GM19043 (cell line): ENCODE results near the gene ERI3.

Source experiments
- ATAC-seq: cut with Tn5 transposase; IDR thresholded peaks from one replicate; pipeline ENCODE4 v1.9.1; 2021; ENCODE audit warnings: low read depth; ENCODE audit not compliant: unreplicated experiment

ERI3 gene

GRCh38 chr1:44239961-44240371 is 115.1 kb downstream of the ERI3 start:
- ATAC-seq: no peak

GRCh38 chr1:44239331-44239960 is 115.6 kb downstream of the ERI3 start:
- no peak for ATAC-seq

- ATAC-seq: no peak
These were observed 116.4 kb downstream of the ERI3 start for GRCh38 chr1:44238660-44239059.

GRCh38 chr1:44237721-44238457 is 117.2 kb downstream of the ERI3 start:
- no peak for ATAC-seq

GRCh38 chr1:44236490-44237272 is 118.4 kb downstream of the ERI3 start:
- ATAC-seq: no peak

- no peak for ATAC-seq
These were observed 119.2 kb downstream of the ERI3 start for GRCh38 chr1:44235808-44236207.

- ATAC-seq: no peak
These were observed 121.5 kb downstream of the ERI3 start for GRCh38 chr1:44233593-44233992.

GRCh38 chr1:44230796-44231195 is 124.3 kb downstream of the ERI3 start:
- no peak for ATAC-seq

GRCh38 chr1:44229435-44230167 is 125.5 kb downstream of the ERI3 start:
- ATAC-seq: no peak

- ATAC-seq: no peak
These were observed 126.8 kb downstream of the ERI3 start for GRCh38 chr1:44228218-44228617.

- no peak for ATAC-seq
These were observed 127.8 kb downstream of the ERI3 start for GRCh38 chr1:44227211-44227610.

GRCh38 chr1:44225761-44226160 is 129.3 kb downstream of the ERI3 start:
- no peak for ATAC-seq

- ATAC-seq: no peak
These were observed 131.9 kb downstream of the ERI3 start for GRCh38 chr1:44223187-44223610.

- ATAC-seq: no peak
These were observed 132.5 kb downstream of the ERI3 start for GRCh38 chr1:44222397-44223186.

- no peak for ATAC-seq
These were observed 133.3 kb downstream of the ERI3 start for GRCh38 chr1:44221769-44222168.

- no peak for ATAC-seq
These were observed 134.3 kb downstream of the ERI3 start for GRCh38 chr1:44220755-44221154.

- no peak for ATAC-seq
These were observed 134.9 kb downstream of the ERI3 start for GRCh38 chr1:44220001-44220751.

GRCh38 chr1:44219301-44219626 is 135.8 kb downstream of the ERI3 start:
- ATAC-seq: no peak

GRCh38 chr1:44218503-44219300 is 136.4 kb downstream of the ERI3 start:
- ATAC-seq: no peak
